CD4-positive, alpha-beta T cell treated with Interleukin-15 for 4 hours (primary cell): ENCODE results near the gene CD47.

Experiments used
- DNase-seq: peaks from one replicate; pipeline ENCODE4 v3.0.0-alpha.2; 2020; ENCODE audit warnings: low spot score

Gene CD47

DNA sequence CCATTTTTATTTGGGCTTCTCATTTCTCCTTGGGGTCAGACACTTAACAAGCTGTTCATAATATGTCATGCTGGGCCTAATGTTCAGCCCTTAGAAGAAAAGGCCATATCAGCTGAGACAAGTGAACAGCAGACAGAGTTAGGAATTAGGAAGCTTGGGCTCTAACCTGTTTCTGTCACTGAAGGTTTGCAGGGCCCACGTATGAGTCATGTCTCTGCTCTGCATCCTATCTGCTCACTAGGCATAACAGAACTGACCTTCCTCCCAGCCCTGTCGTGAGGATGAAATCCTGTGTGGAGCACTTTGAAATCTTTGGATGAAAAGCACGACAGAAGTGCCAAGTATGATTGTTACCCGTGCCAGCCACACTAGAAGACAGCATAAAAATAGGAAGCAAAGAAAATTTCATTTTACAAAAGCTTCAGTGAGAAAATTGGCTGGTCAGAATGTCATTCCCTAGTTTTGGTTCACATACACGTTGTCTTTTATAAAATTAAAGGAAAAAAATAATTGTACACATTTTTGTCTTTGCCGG lies 26.5 kb upstream of the CD47 start:
- no peak for DNase-seq

GRCh38 chr3:108114423-108115065 lies 23.7 kb upstream of the CD47 start:
- no peak for DNase-seq

DNA sequence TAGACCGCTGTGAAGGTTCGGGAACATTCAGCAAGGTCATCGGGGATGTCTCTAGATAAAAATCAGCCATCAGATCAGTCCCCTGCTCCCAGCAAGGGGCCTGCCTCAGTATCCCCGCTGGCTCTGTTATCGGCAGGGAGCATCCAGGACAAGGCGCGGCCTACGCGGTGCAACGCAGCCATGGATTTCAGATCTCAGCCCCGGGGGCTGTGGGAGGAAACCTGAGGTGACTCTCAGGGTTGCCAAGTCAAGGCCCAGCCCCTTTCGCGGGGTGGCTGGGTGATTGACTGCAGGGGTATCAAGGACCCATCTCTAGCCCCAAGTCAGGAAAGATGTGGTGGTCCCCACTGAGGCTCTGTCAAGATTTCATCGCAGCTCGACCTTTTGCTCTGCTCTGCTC lies 23.1 kb upstream of the CD47 start:
- no peak for DNase-seq

DNA sequence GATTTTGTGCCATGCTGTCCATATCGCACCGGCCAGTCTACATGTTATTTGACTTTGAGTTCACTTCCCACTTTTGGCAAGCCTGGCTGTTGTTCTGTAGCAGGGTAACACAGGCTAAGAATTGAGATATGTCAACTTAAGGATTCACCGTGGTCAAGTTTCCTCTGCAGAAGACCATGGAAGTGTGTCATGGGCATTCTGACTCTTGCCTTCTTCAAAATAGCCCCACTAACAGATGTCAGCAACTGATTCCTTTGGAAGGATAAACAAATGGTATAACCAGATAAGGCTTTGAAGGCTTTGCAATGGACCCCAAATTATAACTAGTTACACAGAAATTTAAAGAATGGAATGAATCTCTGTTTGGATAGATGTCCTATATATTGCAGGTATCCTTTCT lies 20.1 kb upstream of the CD47 start:
- DNase-seq: no peak

DNA sequence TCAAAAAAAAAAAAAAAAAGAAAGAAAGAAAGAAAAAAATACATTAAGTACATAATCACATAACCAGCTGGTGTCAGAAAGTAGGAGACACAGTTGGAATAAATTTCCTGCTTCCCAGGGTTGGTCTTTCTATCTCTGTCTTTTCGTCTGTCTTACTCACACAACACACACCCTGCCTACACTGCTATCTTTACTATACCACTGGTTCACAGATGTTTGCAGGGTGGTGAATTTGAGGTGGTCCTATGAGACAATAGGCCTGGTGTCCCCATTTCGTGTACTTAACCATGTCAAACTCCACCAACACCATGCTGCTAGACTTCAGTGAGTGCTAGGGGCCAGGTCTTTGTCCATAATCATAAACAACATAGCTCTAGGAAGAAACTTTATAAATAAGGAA lies 17.6 kb upstream of the CD47 start:
- no peak for DNase-seq

DNA sequence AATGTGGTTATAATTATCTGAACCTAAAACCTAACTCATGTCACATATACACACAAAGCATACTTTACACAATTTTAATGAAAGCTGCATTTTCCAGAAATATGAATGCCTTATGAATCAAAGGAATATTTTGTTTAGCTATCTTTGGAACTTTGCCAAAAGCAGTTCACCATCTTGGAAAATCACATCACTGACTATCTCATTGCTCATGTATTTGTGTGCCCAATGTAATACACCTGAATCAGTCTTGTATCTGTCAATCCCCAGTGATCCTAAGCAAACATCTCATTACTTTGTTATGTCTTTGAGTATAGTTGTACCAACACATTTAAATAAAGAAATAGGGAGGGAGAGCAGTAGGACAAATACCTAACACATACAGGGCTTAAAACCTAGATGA lies 15.6 kb upstream of the CD47 start:
- no peak for DNase-seq

DNA sequence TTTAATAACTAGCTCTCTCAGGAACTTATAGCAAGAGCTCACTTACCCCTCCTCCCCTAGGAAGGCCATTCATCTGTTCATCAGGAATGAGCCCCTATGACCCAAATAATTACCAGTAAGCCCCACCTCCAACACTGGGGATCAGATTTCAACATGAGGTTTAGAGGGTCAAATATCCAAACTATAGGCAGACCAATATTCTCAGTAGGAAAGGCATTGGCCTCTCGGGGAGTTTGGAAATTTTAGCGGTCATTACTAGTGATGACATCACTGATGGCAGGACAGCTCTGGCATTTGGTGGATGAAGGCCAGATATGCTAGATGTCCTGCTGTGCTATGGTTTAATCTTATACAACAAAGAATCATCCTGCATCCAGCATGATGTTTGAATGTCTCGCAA lies 15.2 kb upstream of the CD47 start:
- DNase-seq: no peak

DNA sequence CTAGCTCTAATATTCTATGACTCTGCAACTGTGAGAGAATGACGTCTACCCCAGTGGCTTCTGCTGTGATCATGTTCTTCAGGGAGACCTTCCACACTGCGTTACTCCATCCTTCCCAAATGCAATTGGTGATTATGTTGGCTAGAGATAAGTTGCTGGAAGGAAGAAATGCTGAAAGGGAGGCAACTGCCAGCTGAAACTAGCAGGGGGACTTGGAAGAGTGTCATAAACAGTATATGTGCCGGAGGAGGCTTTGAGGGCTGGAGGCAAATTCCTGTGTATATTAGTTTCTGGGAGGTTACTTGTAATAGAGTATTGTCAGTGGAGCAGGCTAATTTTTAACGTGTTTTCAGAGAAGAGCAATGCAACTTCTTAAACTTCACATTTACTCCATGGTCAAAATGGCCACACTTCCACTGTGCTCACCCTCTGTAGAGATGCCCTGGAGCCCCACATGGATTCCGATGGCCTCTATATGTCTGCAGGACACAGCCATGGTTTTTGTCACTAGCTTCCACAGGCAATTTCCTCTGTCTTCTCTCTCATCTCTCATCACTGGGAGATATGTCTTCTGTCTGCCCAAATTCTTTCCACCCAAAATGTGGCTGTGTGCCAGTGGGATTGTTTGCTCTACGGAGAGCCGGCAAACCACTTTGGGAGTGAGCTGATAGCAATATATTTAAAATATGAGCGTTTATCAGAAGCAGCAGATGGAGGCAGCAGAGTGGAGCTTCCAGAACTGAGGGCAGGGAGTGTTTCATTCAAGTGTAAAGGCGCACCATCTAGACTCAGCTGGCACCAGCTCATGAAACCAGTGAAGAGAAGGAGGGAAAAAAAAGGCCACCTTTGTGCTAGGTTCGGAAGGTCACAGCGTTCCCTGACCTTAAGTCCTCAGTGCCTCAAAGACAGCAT lies 13.3 kb upstream of the CD47 start:
- DNase-seq: no peak

GRCh38 chr3:108103040-108103751 lies 12.4 kb upstream of the CD47 start:
- DNase-seq: no peak

- no peak for DNase-seq
Measured at GRCh38 chr3:108102420-108103039, 11.7 kb upstream of the CD47 start.

- peak; percentile 60 for DNase-seq
Measured at GRCh38 chr3:108100906-108101660, 10.3 kb upstream of the CD47 start.

DNA sequence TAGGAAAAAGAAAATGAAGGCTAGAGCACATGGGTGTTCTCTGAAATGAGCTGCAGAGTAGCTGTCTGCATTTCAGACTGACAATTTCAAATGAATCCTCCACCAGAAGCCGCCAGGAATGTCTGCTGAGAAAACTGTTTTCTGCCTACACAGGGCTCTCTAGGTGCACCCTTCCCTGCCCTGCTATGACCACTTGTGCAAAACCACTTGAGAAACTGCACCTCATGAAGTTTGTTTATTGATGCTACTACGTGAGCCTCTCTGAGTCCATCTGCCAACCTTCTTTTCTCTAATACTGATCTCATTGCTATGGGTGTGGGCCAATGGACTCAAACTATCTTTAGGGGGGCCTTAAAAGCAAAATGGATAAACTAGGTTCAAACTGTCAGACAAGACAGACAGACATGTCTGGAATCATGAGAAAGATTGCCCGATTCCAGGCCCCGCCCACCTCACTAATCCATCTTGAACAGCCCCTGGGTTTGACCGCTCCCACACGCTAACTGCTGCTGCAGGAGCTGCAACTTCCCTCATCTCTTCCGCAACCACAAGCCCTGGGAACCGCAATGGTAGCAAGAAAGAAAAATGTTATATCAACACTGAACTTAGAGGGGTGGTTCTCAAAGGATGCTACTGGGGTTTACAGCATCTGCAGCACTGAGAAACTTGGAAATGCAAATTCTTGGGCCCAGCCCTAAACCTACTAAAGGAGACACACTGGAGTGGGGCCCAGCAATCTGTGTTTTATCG lies 9.0 kb upstream of the CD47 start:
- DNase-seq: no peak

GRCh38 chr3:108099244-108099643 lies 8.4 kb upstream of the CD47 start:
- no peak for DNase-seq

DNA sequence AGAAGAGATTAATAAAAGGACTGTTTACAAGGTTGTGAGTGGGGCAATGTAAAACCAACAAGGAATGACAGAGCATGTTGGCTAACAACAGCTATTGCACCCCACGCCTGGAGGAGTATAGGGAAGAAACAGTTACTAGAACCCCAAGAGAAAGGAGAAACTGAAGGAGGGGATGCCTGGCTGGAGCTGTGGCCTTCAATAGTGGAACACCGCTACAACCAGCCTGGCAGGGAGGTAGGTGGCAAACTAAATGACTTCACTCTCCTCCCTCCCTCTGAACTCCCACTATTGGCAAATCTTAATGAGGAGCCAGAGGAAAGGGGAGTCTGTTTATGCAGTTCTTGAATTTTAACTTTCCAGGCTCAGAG lies 7.2 kb upstream of the CD47 start:
- DNase-seq: no peak

DNA sequence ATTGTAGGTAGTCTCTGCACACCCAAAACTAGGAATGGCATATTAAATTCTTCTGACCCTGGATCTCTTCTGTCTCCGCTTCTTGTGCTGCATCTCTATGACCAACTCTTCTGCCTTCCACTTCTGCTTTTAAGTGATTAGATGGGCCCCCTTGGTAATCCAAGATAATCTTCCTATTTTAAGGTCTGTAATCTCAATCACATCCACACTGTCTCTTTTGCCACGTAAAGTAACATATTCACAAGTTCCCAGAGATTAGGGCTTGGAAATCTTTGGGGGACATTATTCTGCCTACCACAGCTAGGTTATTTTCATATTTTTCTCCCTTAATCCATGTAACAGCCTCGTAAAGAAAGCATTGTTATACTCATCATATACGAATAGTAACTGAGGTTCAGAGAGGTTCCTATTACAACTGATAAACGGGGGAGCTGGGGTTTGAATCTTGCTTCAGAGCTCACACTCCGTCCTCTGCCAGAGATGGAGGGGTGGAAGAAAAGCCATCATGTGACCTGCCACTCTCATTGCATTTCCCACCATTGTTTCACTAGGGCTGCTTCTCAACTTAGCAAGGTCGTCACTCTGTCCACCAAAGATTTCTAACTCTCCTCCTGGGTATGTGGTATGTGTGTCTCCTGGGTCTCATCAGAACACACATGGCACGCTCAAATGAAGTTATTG lies 6.6 kb upstream of the CD47 start:
- no peak for DNase-seq

GRCh38 chr3:108096532-108097321 lies 5.9 kb upstream of the CD47 start:
- DNase-seq: no peak

GRCh38 chr3:108093616-108094015 lies 2.8 kb upstream of the CD47 start:
- DNase-seq: peak; percentile 43

DNA sequence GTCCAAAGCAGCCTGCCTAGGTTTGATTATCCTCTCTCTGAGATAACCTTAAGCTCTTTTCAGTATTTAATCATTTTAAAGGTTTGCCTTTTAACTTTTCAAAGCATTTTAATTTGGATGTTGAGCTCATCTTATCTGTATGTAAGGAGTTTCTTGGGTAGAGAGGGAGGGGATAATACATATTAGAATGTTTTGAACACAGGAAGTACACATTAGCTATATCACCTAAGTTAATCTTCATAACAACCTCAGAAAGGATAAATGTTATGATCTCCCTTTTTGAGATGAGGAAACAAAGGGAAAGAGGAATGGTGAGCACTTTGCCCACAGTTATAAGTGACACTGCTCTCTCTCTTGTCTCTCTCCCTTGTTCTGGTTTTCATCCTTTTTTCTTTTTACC lies 2.2 kb upstream of the CD47 start:
- no peak for DNase-seq

DNA sequence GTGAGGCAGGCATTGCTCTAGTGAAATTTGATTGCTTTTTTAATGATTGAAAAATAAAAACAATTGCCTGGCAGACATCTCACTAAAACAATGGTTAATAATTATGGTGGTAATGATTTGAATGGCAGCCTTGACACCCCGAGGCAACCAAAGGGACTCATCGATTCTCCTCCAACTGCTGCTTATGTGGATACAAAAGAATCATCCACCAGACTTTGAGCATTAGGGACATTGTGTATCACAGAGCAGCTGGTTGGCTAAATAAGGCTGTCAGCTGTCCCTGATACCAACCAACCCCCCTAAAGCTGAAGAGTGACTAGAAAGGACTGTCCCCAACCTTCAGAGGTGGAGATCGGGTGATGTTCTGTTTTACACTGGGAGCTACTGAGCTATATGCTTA lies 1.7 kb upstream of the CD47 start:
- no peak for DNase-seq
